NCI-H128 (cell line): ENCODE data around the gene XDH.

Experiments
- DNase-seq: peaks from one replicate; lab custom pipeline; 2025; ENCODE audit not compliant: unreplicated experiment; lab: John Stamatoyannopoulos, UW

Gene XDH

GRCh38 chr2:31333046-31333445 lies 81.5 kb downstream of the XDH start:
- no peak for DNase-seq

DNA sequence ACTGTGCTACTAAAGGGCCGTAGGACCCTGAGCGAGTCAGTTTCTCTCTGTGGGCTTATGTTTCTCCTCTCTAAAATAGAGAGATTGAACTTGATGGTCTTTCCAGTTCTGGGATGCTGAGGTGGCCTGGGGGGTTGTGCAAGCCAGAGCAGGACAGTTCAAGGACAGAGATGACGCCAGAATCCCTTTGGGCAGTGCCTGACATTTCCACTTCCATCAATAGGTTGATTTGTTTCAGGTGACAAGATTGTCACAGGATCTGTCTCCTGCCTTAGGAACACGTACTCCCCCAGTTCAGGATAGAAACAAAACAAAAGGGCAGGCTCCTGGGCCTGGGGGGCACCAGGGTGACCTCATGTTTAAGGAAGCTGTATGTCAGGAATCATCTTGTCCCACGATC lies 82.0 kb downstream of the XDH start:
- no peak for DNase-seq

DNA sequence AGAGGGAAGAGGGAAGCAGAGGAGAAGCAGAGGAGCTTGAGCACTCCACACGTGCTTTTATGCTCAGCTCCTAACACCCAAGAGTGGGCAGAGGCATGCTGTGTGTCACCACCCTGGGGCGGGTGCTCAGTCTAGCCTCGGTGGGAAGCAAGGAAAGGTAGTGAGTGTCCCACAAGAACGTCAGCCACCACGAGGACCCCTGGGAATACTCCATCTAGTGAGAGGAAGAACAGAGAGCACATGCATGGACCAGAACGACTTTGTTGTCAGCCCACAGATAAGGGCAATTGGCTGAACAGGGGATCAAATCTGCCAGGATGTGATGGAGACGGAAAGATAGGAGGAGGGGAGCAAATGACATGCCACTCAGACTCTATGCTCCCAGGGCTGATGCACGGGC lies 83.4 kb downstream of the XDH start:
- no peak for DNase-seq

DNA sequence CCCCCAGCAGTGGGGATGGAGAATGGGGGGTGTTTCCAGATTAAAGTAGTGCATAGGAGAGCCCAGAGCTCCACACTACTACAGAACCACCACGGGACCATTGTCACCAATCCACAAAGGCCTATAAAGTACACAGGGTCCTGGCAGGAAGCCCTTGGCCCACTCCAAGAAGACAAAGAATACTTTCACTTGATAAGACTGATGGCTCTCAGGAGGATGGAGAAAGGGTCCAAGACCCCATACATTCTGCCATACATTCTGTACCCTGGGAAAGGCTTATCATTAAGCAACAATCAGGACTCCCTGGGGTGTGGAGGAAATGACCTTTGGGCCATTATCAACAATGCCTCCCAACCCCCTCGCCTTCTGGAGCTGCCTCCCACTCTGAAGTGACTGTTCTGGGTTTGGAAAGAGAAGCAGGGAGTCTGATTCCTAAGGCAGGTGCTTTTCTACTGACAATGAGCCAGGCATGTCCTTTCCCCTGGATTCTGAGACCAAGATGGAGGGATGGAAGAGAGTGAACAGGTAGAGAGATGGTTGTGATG lies 85.4 kb downstream of the XDH start:
- no peak for DNase-seq

DNA sequence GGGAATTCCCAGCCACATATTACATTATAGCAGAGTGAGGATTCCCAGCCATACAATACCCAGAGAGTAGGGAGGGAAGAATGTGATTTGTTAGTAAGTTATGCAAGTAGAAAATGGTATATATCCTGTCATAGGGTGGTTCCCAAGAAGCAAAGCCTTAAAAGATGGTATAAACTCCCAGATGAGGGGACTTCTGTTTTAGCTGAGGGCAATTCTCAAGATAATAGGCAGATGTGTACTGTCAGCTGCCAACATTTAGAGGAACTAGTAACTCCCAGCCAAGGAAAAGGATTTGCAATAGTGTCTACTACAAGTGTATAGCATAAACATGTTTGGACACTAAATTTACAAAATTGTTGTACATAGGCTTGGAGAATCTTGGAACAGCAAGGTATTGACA lies 86.5 kb downstream of the XDH start:
- no peak for DNase-seq

DNA sequence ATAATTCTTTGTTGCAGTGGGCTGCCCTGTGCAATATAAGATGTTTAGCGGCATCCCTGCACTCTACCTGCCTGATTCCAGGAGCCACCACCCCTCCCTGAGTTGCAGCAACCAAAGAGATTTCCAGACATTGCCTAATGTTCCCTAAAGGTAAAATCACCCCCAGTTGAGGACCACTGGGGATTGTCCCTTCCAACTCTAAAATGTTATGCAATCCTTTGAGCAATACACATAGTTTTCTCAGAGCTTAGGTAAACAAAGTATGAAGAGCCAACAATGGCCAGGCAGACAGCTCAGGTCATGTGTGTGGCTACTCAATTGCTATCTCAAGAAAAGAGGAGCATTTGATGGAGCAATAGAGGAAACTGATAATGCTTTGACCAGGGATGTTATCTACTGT lies 87.0 kb downstream of the XDH start:
- no peak for DNase-seq

DNA sequence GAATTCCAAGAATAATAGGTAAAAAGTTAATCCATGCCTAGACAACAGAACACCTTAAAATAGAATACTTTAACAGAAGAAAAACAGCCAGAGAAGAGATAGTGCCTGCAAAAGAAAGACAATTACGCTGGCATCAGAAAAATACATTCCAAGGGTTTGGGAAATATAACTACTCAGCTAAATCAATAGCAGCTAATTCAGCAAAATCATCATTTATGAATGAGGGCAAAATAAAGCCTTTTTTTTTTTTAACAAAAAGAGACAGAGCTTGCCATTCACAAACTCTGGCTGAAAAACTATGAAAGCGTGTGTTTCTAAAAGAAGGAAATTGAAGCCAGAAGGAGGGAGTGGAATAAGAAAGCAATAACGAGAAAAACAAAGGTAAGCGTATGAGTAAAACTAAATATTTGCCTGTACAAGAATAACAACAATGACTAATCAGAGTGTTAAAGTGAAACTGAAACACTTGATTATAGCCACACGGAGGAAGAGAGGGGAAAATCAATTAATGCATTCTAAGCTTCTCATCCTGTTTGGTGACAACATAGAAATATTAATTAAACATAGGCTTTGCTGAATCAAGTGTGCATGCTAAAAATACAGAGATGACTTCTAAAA lies 90.4 kb downstream of the XDH start:
- DNase-seq: no peak

DNA sequence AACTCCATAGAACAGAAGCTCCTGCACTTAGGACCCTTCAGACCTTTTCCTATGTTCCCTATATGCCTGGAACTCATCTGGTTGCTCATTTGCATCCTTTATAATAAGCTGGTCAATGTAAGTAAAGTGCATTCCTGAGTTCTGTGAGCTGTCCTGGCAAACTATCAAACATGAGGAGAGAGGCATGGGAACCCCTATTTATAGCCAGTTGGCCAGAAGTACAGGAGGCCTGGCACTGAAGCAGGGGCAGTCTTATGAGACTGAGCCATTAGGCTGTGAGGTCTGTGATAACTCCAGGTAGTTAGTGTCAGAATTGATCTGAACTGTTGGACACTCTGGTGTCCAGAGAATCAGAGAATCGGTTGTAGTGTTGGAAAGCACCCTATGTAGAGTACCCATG lies 92.2 kb downstream of the XDH start:
- no peak for DNase-seq

GRCh38 chr2:31319406-31320175 lies 95.0 kb downstream of the XDH start:
- peak; percentile 53 for DNase-seq

DNA sequence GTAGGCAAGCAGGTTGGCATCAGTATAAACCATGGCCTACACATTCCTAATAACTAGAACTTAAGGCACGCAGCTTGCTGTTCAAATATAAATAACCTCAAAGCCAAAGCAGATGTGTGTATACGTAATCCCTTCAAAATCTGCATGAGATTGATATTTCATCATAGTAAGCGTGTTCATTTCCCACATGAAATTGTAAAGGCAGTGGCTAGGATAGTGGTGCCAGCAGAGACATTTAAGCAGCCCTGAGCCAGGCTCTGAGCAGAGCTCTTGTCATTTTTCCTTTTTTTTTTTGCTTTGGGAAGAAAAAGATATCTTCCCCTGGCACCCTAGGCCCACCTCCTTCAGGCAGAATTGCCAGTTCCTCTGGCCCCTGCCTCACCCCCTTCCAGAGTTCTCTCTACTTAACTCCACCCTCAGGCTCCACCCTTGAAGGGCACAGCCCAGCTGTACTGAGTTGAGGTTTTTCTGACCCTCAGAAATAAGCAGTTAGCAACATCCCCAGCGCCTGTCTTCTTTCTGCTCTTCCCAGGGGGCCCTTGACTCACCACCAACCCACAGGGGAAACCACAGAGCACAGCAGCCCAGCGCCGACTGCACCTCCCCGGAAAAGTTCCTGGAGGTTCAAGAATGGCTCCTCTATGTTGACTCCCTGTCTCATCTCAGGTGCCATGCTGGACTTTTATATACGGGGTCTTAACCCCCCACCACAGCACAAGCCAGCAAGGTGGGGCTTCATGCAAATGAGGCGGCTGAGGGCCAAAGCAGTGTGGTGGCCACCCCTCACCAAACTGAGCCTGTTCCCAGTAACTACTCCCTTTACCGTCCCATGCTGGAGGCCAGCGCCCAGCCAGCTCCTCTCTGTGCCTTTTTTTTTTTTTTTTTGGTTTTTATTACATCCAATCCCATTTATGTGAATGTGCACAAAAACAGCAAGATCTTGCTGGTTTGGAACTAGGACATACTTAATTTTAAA lies 95.9 kb downstream of the XDH start:
- DNase-seq: no peak

DNA sequence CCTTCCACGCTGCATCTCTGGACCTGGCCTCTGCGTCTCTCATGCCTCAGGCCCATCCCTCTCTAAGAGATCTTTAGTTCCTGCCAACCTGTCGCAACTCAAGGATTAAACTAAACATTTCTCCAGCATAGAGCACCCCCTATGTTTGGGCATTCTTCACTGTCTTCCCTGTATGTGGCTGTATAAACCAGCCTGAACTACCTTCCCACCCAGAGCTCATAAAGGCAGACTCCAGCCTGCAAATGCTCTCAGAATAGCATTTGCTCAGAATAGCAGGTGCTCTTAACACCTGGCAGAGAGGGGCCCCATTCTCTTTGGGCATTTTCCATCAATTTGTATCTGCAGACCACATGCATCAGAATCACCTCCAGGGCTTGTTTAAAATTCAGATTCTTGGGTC lies 97.1 kb downstream of the XDH start:
- DNase-seq: no peak

DNA sequence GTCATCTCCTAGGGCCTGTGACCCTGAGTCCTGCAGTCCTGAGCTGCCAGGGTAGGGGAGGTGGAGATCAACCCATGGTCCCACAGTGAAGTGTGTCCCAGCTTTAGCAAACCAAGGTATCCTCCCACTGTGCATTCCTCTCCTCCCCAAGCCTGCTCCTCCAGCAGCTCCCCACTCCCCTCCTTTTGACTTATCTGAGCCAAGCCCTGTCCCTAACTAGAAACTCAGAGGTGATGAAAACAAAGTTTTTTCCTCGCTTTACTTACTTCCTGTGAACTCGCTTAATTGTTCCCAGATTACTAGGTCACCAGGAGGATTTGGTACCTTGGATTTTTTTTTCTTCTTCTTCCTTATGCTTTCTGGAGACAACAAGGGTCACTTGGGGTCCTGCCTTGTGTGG lies 99.8 kb downstream of the XDH start:
- no peak for DNase-seq

GRCh38 chr2:31312898-31313297 lies 101.6 kb downstream of the XDH start:
- no peak for DNase-seq

GRCh38 chr2:31304816-31305215 lies 109.7 kb downstream of the XDH start:
- DNase-seq: no peak

DNA sequence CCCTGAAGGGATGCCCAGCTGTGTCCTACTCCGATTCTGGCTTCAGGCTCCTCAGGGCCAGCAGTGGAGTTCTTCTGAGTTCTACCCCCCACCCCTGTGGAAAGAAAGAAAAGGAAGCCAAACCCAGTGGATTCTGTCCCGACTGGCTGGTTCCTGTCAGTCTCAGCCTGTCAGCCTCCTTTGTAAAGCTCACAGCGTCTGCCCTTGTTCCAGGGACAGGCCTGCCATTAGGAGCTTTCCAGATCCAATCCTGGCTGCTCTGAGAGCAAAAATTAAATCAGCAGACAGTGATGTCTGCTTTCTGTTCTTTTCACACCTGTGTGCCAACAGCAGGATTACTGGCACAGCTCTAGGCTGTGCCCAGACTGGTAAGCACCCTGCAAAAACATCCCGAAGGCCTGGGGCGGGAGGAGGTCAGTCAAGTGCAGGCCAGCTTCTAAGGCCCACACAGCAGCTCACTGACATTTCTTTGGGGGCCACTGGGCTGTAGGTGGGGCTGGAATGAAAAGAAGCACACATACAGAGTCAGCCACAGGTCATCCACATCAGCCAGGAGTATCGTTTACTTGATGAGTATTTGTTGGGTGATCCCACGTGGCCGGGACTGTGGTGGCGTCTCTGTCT lies 111.5 kb downstream of the XDH start:
- no peak for DNase-seq

DNA sequence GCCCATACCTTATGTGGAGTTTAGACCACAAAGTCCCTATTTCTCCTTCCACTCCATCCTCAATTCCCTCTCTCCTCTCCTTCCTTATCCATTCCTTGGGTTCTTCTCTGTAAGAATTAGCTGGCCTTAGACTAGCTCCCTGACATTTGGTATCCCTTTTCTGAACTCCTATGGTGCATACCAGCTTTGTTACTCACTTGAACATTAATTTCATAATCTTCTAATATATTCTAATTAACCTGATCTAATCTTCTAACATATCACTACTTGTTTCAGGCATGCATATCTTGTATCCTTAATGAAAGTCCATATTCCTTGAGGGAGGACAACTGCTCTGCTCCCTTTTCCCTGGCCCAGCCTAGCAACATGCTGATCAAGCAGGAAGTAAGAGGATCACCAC lies 114.2 kb downstream of the XDH start:
- no peak for DNase-seq

DNA sequence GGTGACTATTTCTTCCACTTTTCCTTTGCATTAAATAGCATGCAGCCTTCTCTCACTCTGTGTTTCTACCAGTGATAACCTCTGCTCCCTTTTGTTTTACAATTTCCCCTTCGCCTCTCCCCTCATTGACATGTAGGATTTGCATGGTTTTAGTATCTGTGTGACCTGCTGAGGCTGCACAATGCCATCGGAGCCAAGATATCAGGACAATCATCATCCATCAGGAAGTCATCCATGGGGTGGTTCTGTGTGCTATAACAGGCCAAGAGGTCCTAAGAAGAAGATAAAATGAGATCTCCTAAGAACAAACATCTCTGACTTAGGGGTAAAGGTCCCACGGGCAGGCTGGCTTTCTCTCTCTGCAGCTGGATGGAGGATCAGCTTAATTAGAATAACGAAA lies 115.0 kb downstream of the XDH start:
- no peak for DNase-seq

DNA sequence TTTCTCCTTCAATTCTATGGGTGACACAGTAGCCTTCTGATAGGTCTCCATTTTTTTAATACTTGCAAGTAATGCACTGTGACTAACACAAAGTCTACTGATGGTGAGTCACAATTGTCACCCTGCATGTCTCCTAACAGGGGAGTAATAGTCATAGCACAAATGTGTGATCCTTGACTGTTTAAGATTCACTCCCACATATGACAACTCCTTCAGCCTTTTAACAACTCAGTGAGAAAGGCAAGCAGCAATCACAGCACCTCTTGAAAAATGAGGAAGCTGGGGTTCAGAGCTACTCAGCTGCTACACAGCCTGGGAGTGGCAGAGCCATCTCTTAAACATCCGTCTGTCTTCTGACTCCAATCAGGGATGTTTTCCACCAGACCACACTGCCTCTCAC lies 116.8 kb downstream of the XDH start:
- DNase-seq: no peak

GRCh38 chr2:31296641-31297287 lies 117.8 kb downstream of the XDH start:
- no peak for DNase-seq

DNA sequence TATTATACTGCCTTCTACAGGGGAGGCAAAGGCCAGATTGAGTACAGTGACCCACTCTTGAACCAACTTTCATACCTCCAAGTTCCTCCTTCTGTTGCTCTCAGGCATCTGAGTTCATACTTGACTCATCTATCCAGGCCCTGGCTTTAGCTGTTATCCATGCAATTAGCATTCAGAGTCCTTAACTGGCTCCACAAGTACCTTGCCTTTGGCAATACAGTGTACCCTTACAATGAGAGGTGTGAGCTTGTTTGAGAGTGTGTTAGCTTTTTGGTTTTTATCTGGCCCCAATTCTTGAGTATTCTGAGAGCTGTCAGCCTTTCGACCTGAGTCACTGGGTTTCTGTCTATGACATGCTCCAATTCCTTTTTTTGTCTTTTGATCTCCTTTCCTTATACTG lies 120.3 kb downstream of the XDH start:
- no peak for DNase-seq

DNA sequence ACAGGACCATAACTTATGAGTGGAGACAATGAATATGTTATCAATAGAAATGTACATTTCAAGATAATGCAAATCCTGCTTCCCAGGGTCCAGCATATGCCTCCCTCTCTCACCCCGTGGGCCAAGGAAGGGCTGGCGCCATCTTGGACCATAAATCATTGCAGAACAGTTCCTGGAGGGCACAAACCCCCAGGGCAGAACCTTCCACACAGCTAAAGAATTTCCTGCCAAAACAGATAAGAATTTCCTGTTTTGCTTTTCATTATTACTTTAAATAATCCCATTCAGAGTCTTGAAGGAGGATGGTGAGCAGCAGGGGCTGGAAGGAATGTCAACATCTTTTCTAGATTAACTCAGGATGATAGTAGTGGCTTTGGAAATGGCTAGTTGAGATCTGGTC lies 126.9 kb downstream of the XDH start:
- DNase-seq: no peak
